KMS-11 (cell line): ENCODE measurements around the gene QDPR.

Experiments
- H2AFZ ChIP-seq: fragments of 200-600 bp; sonication (generic); 2 replicates; pipeline ENCODE4 v1.6.1; 2016; ENCODE audit warnings: antibody characterized with exemption, mixed run types, low read depth
- H3K27ac ChIP-seq: fragments of 200-600 bp; sonication (generic); 2 replicates; pipeline ENCODE4 v1.6.1; 2016; ENCODE audit warnings: mild to moderate bottlenecking, mixed run types
- H3K27me3 ChIP-seq: fragments of 200-600 bp; sonication (generic); 2 replicates; pipeline ENCODE4 v1.6.1; 2017; ENCODE audit warnings: mild to moderate bottlenecking, low read depth, mixed run types, moderate library complexity; ENCODE audit not compliant: insufficient read depth
- H3K36me3 ChIP-seq: fragments of 200-600 bp; sonication (generic); 2 replicates; pipeline ENCODE4 v1.6.1; 2017; ENCODE audit warnings: mild to moderate bottlenecking, mixed run types; ENCODE audit not compliant: insufficient read depth
- H3K4me1 ChIP-seq: fragments of 200-600 bp; sonication (generic); 2 replicates; pipeline ENCODE4 v1.6.1; 2016; ENCODE audit warnings: mild to moderate bottlenecking, low read depth, mixed run types; ENCODE audit not compliant: poor library complexity, severe bottlenecking
- H3K4me2 ChIP-seq: fragments of 200-600 bp; sonication (generic); 2 replicates; pipeline ENCODE4 v1.7.0; 2016; ENCODE audit warnings: mild to moderate bottlenecking, mixed run types
- H3K4me3 ChIP-seq: fragments of 200-600 bp; sonication (generic); IDR thresholded peaks from 2 replicates; pipeline ENCODE4 v1.6.1; 2017; ENCODE audit warnings: low read depth, low read length, mixed read lengths; ENCODE audit not compliant: insufficient read depth
- H3K79me2 ChIP-seq: fragments of 200-600 bp; sonication (generic); 2 replicates; pipeline ENCODE4 v1.6.1; 2016; ENCODE audit warnings: low read depth, mixed run types; ENCODE audit not compliant: insufficient read depth
- H3K9ac ChIP-seq: fragments of 200-600 bp; sonication (generic); 2 replicates; pipeline ENCODE4 v1.6.1; 2016; ENCODE audit warnings: mild to moderate bottlenecking, mixed run types
- H4K20me1 ChIP-seq: fragments of 200-600 bp; sonication (generic); 2 replicates; pipeline ENCODE4 v1.6.1; 2016; ENCODE audit warnings: mild to moderate bottlenecking, mixed run types; ENCODE audit not compliant: insufficient read depth
- TF ChIP-seq, protein P1 (sequence below): fragments of 200-600 bp; sonication (generic); conservative IDR thresholded peaks from 2 replicates; pipeline ENCODE4 v1.6.1; 2017; ENCODE audit warnings: low read depth, mild to moderate bottlenecking, antibody characterized with exemption, low read length, moderate library complexity, mixed read lengths

Gene QDPR

DNA sequence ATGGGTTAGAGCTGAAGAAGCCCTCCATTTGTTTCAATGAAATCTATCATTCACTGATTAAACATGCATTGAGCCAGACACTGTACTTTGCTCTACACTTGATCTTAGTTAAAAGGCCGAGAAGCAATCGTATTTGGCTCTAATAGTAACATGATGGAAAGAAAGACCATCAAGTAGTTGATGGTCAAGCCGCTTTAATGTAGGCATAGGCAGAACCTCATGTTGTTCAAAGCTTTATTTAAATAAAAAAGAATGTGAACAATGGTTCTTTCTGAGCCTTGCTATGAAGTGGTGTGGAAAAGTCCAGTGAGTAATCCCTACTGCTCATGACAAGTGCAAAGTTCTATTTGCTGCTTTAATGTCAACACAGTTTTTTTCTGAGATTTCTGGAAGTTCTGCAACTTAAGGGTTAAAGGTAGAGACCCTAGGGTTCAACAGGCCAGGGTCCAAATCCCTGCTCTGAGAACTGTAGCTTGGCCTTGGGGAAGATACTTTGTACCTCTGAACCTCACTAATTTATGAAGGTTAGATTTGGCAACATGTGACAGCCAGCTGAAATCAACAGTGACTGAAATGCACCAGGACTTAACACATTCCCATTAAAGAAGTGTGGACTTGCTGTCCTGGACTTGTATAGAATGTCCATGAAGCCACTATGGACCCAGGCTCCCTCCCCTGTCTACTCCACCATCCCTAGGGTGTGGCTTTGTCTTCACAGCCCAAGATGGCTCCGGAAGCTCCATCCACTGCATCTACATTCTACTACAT, 47.2 kb upstream of the QDPR start:
- Histone ChIP-seq H3K9ac (no peak overlapping the region), H3K36me3 (no peaks in the 10 kb centered on the region), H3K27ac (no peak overlapping the region), H3K4me2 (no peak overlapping the region), H3K27me3 (no peaks in the 10 kb centered on the region), H4K20me1 (no peaks in the 10 kb centered on the region), H3K4me1 (peaks cover 13% of the 10 kb centered on the region), H2AFZ (no peak overlapping the region), H3K79me2 (no peaks in the 10 kb centered on the region), H3K4me3 (no peak overlapping the region)
- TF ChIP-seq, protein P1, sequence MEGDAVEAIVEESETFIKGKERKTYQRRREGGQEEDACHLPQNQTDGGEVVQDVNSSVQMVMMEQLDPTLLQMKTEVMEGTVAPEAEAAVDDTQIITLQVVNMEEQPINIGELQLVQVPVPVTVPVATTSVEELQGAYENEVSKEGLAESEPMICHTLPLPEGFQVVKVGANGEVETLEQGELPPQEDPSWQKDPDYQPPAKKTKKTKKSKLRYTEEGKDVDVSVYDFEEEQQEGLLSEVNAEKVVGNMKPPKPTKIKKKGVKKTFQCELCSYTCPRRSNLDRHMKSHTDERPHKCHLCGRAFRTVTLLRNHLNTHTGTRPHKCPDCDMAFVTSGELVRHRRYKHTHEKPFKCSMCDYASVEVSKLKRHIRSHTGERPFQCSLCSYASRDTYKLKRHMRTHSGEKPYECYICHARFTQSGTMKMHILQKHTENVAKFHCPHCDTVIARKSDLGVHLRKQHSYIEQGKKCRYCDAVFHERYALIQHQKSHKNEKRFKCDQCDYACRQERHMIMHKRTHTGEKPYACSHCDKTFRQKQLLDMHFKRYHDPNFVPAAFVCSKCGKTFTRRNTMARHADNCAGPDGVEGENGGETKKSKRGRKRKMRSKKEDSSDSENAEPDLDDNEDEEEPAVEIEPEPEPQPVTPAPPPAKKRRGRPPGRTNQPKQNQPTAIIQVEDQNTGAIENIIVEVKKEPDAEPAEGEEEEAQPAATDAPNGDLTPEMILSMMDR: no peak

DNA sequence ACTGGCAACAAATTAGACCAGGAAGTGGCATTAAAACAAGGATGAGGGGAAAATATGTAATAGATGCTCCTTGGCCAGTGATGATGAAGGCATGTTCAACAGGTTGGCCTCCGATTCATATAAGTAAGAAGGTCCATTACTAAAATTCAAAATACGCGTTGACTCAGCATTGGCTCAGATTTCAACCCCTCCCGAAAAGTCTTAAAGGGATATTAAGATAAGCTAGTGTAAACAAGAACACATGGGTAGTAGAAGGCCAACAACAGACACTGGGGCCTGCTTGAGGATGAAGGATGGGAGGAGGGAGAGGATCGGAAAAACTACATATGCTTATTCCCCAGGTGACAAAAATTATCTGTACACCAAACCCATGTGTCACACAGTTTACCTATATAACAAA, 46.0 kb upstream of the QDPR start:
- TF ChIP-seq, protein P1: no peak
- no peak overlapping the region for H3K4me3 ChIP-seq
- H3K36me3 ChIP-seq: no peaks in the 10 kb centered on the region
- H2AFZ ChIP-seq: no peak overlapping the region
- no peak overlapping the region for H3K27ac ChIP-seq
- no peak overlapping the region for H3K9ac ChIP-seq
- no peaks in the 10 kb centered on the region for H3K27me3 ChIP-seq
- H3K4me2 ChIP-seq: no peak overlapping the region
- H4K20me1 ChIP-seq: no peaks in the 10 kb centered on the region
- peaks cover 21% of the 10 kb centered on the region for H3K4me1 ChIP-seq
- no peaks in the 10 kb centered on the region for H3K79me2 ChIP-seq

DNA sequence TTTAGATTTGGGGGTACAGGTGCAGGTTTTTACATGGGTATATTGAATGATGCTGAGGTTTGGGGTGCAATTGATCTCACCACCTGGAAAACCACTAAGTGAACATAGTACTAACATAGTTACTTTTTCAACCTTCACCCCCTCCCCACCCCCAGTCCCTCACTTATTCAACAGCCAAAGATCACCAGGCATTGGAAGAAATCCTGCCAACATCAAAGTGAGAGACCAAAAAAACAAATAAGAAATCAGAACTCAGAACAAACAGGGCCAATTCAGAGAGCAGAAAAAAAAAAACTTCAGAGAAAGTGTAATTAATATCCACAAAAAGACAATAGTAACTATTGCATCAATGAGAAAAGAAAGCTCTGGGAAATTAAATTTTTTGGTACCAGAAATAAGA, 44.6 kb upstream of the QDPR start:
- TF ChIP-seq, protein P1: no peak
- Histone ChIP-seq H3K36me3 (no peaks in the 10 kb centered on the region), H3K27ac (no peak overlapping the region), H3K27me3 (no peaks in the 10 kb centered on the region), H3K4me2 (no peak overlapping the region), H2AFZ (no peak overlapping the region), H4K20me1 (no peaks in the 10 kb centered on the region), H3K9ac (no peak overlapping the region), H3K4me3 (no peak overlapping the region), H3K4me1 (peaks cover 32% of the 10 kb centered on the region), H3K79me2 (no peaks in the 10 kb centered on the region)

DNA sequence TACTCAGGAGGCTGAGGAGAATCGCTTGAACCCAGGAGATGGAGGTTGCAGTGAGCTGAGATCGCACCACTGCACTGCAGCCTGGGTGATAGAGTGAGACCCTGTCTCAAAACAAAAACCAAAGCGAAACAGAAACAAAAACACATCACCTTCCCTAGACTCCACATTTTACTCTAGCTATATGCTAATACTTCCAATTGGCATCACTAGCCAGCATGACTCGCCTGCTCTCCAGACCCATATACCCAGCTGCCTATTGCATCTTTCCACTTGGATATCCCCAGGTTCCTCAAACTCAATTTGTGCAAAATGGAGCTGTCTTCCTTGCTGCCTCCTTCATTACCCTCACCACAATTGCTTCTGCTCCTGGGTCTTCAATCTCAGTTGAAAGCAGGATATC, 42.7 kb upstream of the QDPR start:
- H3K4me2 ChIP-seq: no peak overlapping the region

More for the DNA sequence above, 42.7 kb upstream of the QDPR start:
- no peak overlapping the region for H3K4me3 ChIP-seq
- no peaks in the 10 kb centered on the region for H3K27me3 ChIP-seq
- no peaks in the 10 kb centered on the region for H3K36me3 ChIP-seq
- H3K27ac ChIP-seq: no peak overlapping the region
- no peaks in the 10 kb centered on the region for H3K79me2 ChIP-seq
- no peaks in the 10 kb centered on the region for H4K20me1 ChIP-seq
- TF ChIP-seq, protein P1: no peak
- H3K9ac ChIP-seq: no peak overlapping the region
- H3K4me1 ChIP-seq: peaks cover 51% of the 10 kb centered on the region
- H2AFZ ChIP-seq: no peak overlapping the region; the same call in 1 of the 2 replicates
